Neutrophil (primary cell): Measurements from ENCODE around the gene SCPEP1.

Experiments
- H3K27ac ChIP-seq: fragments of 200-600 bp; sonication (generic); 2 replicates; pipeline ENCODE4 v1.5.1; 2016; ENCODE audit warnings: mild to moderate bottlenecking, moderate library complexity
- H3K27me3 ChIP-seq: fragments of 200-600 bp; sonication (generic); 2 replicates; pipeline ENCODE4 v1.6.0; 2016; ENCODE audit warnings: mild to moderate bottlenecking
- H3K36me3 ChIP-seq: fragments of 200-600 bp; sonication (generic); 2 replicates; pipeline ENCODE4 v1.5.1; 2017
- H3K4me1 ChIP-seq, 2 experiments: fragments of 200-600 bp in 1 of 2; sonication (generic) in 1 of 2; 1 replicate in 1 of 2; 2 replicates in 1 of 2; pipeline versions ENCODE4 v1.5.1 to v1.6.1; 2013 to 2016; ENCODE audit warnings: low read depth in 1 of 2, low read length in 1 of 2, mild to moderate bottlenecking in 1 of 2, moderate library complexity in 1 of 2; ENCODE audit not compliant: control insufficient read depth in 1 of 2, insufficient read depth in 1 of 2
- H3K4me3 ChIP-seq, 2 experiments: fragments of 200-600 bp in 1 of 2; sonication (generic) in 1 of 2; 1 replicate in 1 of 2; 2 replicates in 1 of 2; pipeline ENCODE4 v1.5.1; 2013 to 2016; ENCODE audit warnings: low read depth in 1 of 2, low read length in 1 of 2, mild to moderate bottlenecking in 1 of 2, moderate library complexity in 1 of 2
- H3K9me3 ChIP-seq: fragments of 200-600 bp; sonication (generic); 2 replicates; pipeline ENCODE4 v1.5.1; 2016
- CTCF ChIP-seq: fragments of 200-600 bp; sonication (generic); IDR thresholded peaks from 2 replicates; pipeline ENCODE4 v1.5.1; 2016; ENCODE audit warnings: antibody characterized with exemption

The SCPEP1 gene

GRCh38 chr17:57038486-57038885 is 60.6 kb downstream of the SCPEP1 start:
- no peaks in the 10 kb centered on the region for H3K4me1 ChIP-seq
- H3K27ac ChIP-seq = no peak overlapping the region
- TF ChIP-seq CTCF = no peak
- no peaks in the 10 kb centered on the region for H3K9me3 ChIP-seq
- no peak overlapping the region for H3K4me3 ChIP-seq
- H3K27me3 ChIP-seq = peaks cover 81% of the 10 kb centered on the region
- no peaks in the 10 kb centered on the region for H3K36me3 ChIP-seq

- Histone ChIP-seq H3K27me3 (peaks cover 98% of the 10 kb centered on the region), H3K27ac (no peak overlapping the region)
- TF ChIP-seq CTCF = no peak
Observed at GRCh38 chr17:57040571-57040970, 62.6 kb downstream of the SCPEP1 start.

GRCh38 chr17:57043276-57043675 is 65.3 kb downstream of the SCPEP1 start:
- TF ChIP-seq CTCF = no peak
- Histone ChIP-seq H3K27ac (no peak overlapping the region), H3K36me3 (no peaks in the 10 kb centered on the region), H3K9me3 (no peaks in the 10 kb centered on the region), H3K4me1 (peaks cover 16 to 22% of the 10 kb centered on the region in 2 experiments), H3K27me3 (peaks cover 98% of the 10 kb centered on the region), H3K4me3 (no peak overlapping the region)

More at GRCh38 chr17:57040571-57040970, 62.6 kb downstream of the SCPEP1 start:
- Histone ChIP-seq H3K4me1 (peaks cover 4 to 7% of the 10 kb centered on the region in 2 experiments), H3K9me3 (no peaks in the 10 kb centered on the region), H3K4me3 (no peak overlapping the region), H3K36me3 (no peaks in the 10 kb centered on the region)

- Histone ChIP-seq H3K9me3 (no peaks in the 10 kb centered on the region), H3K36me3 (no peaks in the 10 kb centered on the region), H3K4me3 (peak overlapping the region; percentile 35 to 55), H3K27ac (no peak overlapping the region), H3K4me1 (peaks cover 16 to 22% of the 10 kb centered on the region in 2 experiments), H3K27me3 (peaks cover 95% of the 10 kb centered on the region)
- TF ChIP-seq CTCF = no peak
Observed at GRCh38 chr17:57044976-57045867, 67.3 kb downstream of the SCPEP1 start.

GRCh38 chr17:57045868-57046704 is 68.2 kb downstream of the SCPEP1 start:
- peak overlapping the region; percentile 35 to 55 for H3K4me3 ChIP-seq

More at GRCh38 chr17:57045868-57046704, 68.2 kb downstream of the SCPEP1 start:
- no peak for TF ChIP-seq CTCF
- Histone ChIP-seq H3K27me3 (peaks cover 90% of the 10 kb centered on the region), H3K4me1 (peaks cover 16 to 22% of the 10 kb centered on the region in 2 experiments), H3K9me3 (no peaks in the 10 kb centered on the region), H3K27ac (no peak overlapping the region), H3K36me3 (no peaks in the 10 kb centered on the region)
